GM19452 (cell line): ENCODE data around the gene PAM16.

Experiments used
- ATAC-seq: cut with Tn5 transposase; IDR thresholded peaks from one replicate; pipeline ENCODE4 v1.9.1; 2021; ENCODE audit not compliant: unreplicated experiment

The PAM16 gene

GRCh38 chr16:4383591-4384444, 32.7 kb upstream of the PAM16 start:
- no peak for ATAC-seq

GRCh38 chr16:4382795-4383357, 31.8 kb upstream of the PAM16 start:
- ATAC-seq: no peak

- ATAC-seq: no peak
Measured at GRCh38 chr16:4381935-4382794, 31.0 kb upstream of the PAM16 start.

- ATAC-seq: no peak
Measured at GRCh38 chr16:4381072-4381934, 30.2 kb upstream of the PAM16 start.

- no peak for ATAC-seq
Measured at GRCh38 chr16:4380119-4381063, 29.3 kb upstream of the PAM16 start.

GRCh38 chr16:4378999-4379690, 28.0 kb upstream of the PAM16 start:
- no peak for ATAC-seq

- ATAC-seq: no peak
Measured at GRCh38 chr16:4378161-4378666, 27.1 kb upstream of the PAM16 start.

GRCh38 chr16:4377573-4378154, 26.5 kb upstream of the PAM16 start:
- ATAC-seq: no peak

- ATAC-seq: no peak
Measured at GRCh38 chr16:4376893-4377572, 25.9 kb upstream of the PAM16 start.

- no peak for ATAC-seq
Measured at GRCh38 chr16:4376126-4376892, 25.2 kb upstream of the PAM16 start.

GRCh38 chr16:4375717-4376116, 24.6 kb upstream of the PAM16 start:
- ATAC-seq: no peak

- ATAC-seq: no peak
Measured at GRCh38 chr16:4373909-4374742, 23.0 kb upstream of the PAM16 start.

GRCh38 chr16:4373356-4373908, 22.3 kb upstream of the PAM16 start:
- no peak for ATAC-seq

GRCh38 chr16:4372578-4373355, 21.6 kb upstream of the PAM16 start:
- no peak for ATAC-seq

GRCh38 chr16:4372001-4372577, 21.0 kb upstream of the PAM16 start:
- peak; percentile 31 for ATAC-seq
